Mesothelial cell of epicardium (in vitro differentiated cells): ENCODE measurements around the gene DMRT2. TPM values are rescaled to one million over a fixed set of nuclear protein-coding genes. Genes with fewer than 3 reads are reported as not detected.

Experiments used
- DNase-seq, 2 experiments: peaks; one replicate each; pipeline ENCODE4 v3.0.0; 2021; ENCODE audit warnings: low spot score in 2 of 2; ENCODE audit not compliant: unreplicated experiment in 2 of 2
- H3K27ac Mint-ChIP-seq: 2 replicates; pipeline ENCODE4 v1.8.0; 2021; ENCODE audit warnings: mixed read lengths
- H3K27me3 Mint-ChIP-seq: 2 replicates; pipeline ENCODE4 v1.8.0; 2021; ENCODE audit warnings: low read depth, mixed read lengths
- H3K36me3 Mint-ChIP-seq: 2 replicates; pipeline ENCODE4 v1.8.0; 2021; ENCODE audit warnings: mixed read lengths
- H3K4me1 Mint-ChIP-seq: 2 replicates; pipeline ENCODE4 v1.8.0; 2021; ENCODE audit warnings: mixed read lengths
- H3K4me3 Mint-ChIP-seq: 2 replicates; pipeline ENCODE4 v1.8.0; 2021; ENCODE audit warnings: mild to moderate bottlenecking, moderate library complexity, mixed read lengths
- H3K9me3 Mint-ChIP-seq: 2 replicates; pipeline ENCODE4 v1.8.0; 2021; ENCODE audit warnings: mixed read lengths
- total RNA-seq: library from RNA; stranded (reverse); gene quantifications from 3 replicates; pipeline ENCODE4 v1.2.1, GENCODE V29; 2021
- TF ChIP-seq, protein P1 (sequence below): fragments of 200-600 bp; sonication (generic); IDR thresholded peaks from one replicate; pipeline ENCODE4 v1.5.0; 2021; ENCODE audit warnings: antibody characterized with exemption; ENCODE audit not compliant: unreplicated experiment

DMRT2 gene
- total RNA-seq, 1 donor from 2014 or later: 0.47 TPM

DNA sequence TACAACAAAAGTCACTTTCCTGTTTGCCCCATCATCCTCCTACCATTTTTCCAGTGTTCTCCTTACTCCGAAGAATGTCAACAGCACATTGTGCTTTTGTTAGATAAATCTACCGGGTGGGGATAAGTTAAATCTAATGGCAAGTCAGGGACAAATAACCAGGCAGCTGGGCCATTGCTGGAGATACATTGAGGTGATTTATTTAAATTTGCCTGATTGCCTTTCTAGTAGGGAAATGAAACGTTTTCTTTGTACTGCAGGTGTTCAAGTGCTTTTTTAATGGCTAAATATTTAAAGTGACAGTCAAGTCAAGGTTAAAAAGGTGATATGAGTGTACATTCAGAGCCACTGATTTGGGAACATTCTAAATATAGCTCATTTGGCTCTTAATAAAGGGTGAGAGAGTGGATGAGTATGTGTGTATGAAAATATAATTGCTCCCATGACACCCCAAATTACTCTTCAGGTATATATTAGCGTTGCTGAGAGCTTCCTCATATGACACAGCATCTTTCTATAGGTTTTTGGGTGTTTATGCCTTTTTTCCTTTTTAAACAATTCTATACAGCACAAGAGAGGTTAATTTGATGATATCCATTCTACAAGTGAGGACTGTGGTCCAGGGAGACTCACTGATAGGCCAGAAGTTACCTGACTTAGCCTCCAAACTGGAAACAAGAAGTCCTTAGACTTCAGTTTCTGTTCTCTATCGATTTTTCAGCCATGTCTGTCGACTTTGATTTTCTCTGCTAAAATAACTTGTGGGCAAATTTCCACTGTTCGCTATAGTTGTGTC, 51.9 kb downstream of the DMRT2 start:
- peaks cover 7% of the 10 kb centered on the region for H3K9me3 Mint-ChIP-seq
- peaks cover 39% of the 10 kb centered on the region for H3K27me3 Mint-ChIP-seq
- no peak overlapping the region for H3K27ac Mint-ChIP-seq
- no peaks in the 10 kb centered on the region for H3K36me3 Mint-ChIP-seq
- DNase-seq: no peak
- no peak overlapping the region for H3K4me3 Mint-ChIP-seq
- no peaks in the 10 kb centered on the region for H3K4me1 Mint-ChIP-seq
- TF ChIP-seq, protein P1, sequence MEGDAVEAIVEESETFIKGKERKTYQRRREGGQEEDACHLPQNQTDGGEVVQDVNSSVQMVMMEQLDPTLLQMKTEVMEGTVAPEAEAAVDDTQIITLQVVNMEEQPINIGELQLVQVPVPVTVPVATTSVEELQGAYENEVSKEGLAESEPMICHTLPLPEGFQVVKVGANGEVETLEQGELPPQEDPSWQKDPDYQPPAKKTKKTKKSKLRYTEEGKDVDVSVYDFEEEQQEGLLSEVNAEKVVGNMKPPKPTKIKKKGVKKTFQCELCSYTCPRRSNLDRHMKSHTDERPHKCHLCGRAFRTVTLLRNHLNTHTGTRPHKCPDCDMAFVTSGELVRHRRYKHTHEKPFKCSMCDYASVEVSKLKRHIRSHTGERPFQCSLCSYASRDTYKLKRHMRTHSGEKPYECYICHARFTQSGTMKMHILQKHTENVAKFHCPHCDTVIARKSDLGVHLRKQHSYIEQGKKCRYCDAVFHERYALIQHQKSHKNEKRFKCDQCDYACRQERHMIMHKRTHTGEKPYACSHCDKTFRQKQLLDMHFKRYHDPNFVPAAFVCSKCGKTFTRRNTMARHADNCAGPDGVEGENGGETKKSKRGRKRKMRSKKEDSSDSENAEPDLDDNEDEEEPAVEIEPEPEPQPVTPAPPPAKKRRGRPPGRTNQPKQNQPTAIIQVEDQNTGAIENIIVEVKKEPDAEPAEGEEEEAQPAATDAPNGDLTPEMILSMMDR: no peak

DNA sequence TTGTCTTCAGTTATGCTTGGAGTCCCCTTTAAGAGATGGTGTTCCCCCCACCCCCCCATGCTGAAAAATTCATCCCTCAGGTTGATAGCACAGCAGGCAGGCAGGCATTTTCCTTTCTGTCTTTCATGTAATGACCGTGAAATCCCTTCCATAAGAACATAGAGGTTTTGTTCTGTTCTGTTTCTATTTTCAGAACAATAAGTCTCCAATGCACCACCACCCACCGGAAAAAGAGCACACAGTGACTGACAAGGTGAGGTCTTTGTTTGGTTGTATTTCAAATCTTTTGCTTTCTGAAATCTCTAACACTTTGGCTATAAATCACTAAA, 52.4 kb downstream of the DMRT2 start:
- no peak overlapping the region for H3K27ac Mint-ChIP-seq
- H3K9me3 Mint-ChIP-seq: peaks cover 11% of the 10 kb centered on the region
- TF ChIP-seq, protein P1: no peak
- no peaks in the 10 kb centered on the region for H3K4me1 Mint-ChIP-seq
- H3K36me3 Mint-ChIP-seq: no peaks in the 10 kb centered on the region
- H3K27me3 Mint-ChIP-seq: peaks cover 34% of the 10 kb centered on the region
- DNase-seq: no peak
- no peak overlapping the region for H3K4me3 Mint-ChIP-seq

Other genes starting within 250 kb of the DMRT2 start
- 0.16 TPM in 1 of 3 replicates, not detected in the others for gene DMRT1, start 208.7 kb upstream of the DMRT2 start, total RNA-seq
- gene DMRT3, start 73.7 kb upstream of the DMRT2 start, total RNA-seq: 2.1 to 3.3 TPM (median 2.5 TPM) in 3 replicates